HepG2 (cell line): ENCODE measurements around the gene NSMF. TPM values are rescaled to one million over a fixed set of nuclear protein-coding genes. Genes with fewer than 3 reads are reported as not detected.

Experiments used
- ARID2 ChIP-seq: sonication (generic); formaldehyde crosslinking; IDR thresholded peaks from 2 replicates; pipeline ENCODE4 v1.8.1; 2022; ENCODE audit warnings: mild to moderate bottlenecking, missing genetic modification reagents, borderline replicate concordance
- BORCS8-MEF2B ChIP-seq: sonication (generic); formaldehyde crosslinking; IDR thresholded peaks from 2 replicates; pipeline ENCODE4 v1.8.0; 2022; ENCODE audit warnings: mild to moderate bottlenecking, missing genetic modification reagents
- DPF2 ChIP-seq: sonication (generic); formaldehyde crosslinking; IDR thresholded peaks from 2 replicates; pipeline ENCODE4 v1.4.0; 2020; ENCODE audit warnings: mild to moderate bottlenecking, low read depth, missing genetic modification reagents, borderline replicate concordance
- FOSL2 ChIP-seq: sonication (generic); formaldehyde crosslinking; IDR thresholded peaks from 2 replicates; pipeline ENCODE4 v1.4.0; 2020; ENCODE audit warnings: missing genetic modification reagents
- GATAD2A ChIP-seq: IDR thresholded peaks from 2 replicates; pipeline ENCODE4 v1.6.1; 2016
- KDM6A ChIP-seq: IDR thresholded peaks from 2 replicates; pipeline ENCODE4 v1.6.1; 2016; ENCODE audit warnings: low read depth
- MED1 ChIP-seq: sonication (generic); formaldehyde crosslinking; IDR thresholded peaks from 2 replicates; pipeline ENCODE4 v1.4.0; 2020; ENCODE audit warnings: missing genetic modification reagents
- NCOA2 ChIP-seq: sonication (generic); formaldehyde crosslinking; IDR thresholded peaks from 2 replicates; pipeline ENCODE4 v1.8.0; 2022; ENCODE audit warnings: inconsistent platforms
- PLRG1 ChIP-seq: fragments of 450-650 bp; conservative IDR thresholded peaks from 2 replicates; pipeline ENCODE4 v1.6.1; 2016
- RARA ChIP-seq: IDR thresholded peaks from 2 replicates; pipeline ENCODE4 v1.6.1; 2016; ENCODE audit warnings: missing genetic modification reagents, missing compliant biosample characterization
- RFXANK ChIP-seq: IDR thresholded peaks from 2 replicates; pipeline ENCODE4 v1.6.1; 2016
- TP53 ChIP-seq: sonication (generic); formaldehyde crosslinking; conservative IDR thresholded peaks from 2 replicates; pipeline ENCODE4 v1.4.0; 2020; ENCODE audit warnings: missing genetic modification reagents
- XBP1 ChIP-seq: sonication (generic); formaldehyde crosslinking; IDR thresholded peaks from 2 replicates; pipeline ENCODE4 v1.5.0; 2020; ENCODE audit warnings: missing genetic modification reagents
- ZBTB42 ChIP-seq: sonication (generic); formaldehyde crosslinking; IDR thresholded peaks from 2 replicates; pipeline ENCODE4 v1.5.0; 2020; ENCODE audit warnings: mild to moderate bottlenecking, missing genetic modification reagents
- ZBTB7A ChIP-seq: sonication (generic); formaldehyde crosslinking; IDR thresholded peaks from 2 replicates; pipeline ENCODE4 v1.8.0; 2022; ENCODE audit warnings: mild to moderate bottlenecking, missing genetic modification reagents
- ZMYM3 ChIP-seq: sonication (generic); formaldehyde crosslinking; IDR thresholded peaks from 2 replicates; pipeline ENCODE4 v1.5.1; 2020; ENCODE audit warnings: mild to moderate bottlenecking, missing genetic modification reagents
- ZNF10 ChIP-seq: sonication (generic); formaldehyde crosslinking; IDR thresholded peaks from 2 replicates; pipeline ENCODE4 v1.4.0; 2020; ENCODE audit warnings: mild to moderate bottlenecking, low read depth, missing genetic modification reagents, borderline replicate concordance
- ZNF317 ChIP-seq: sonication (generic); formaldehyde crosslinking; IDR thresholded peaks from 2 replicates; pipeline ENCODE4 v1.5.0; 2020; ENCODE audit warnings: mild to moderate bottlenecking, missing genetic modification reagents
- ZNF331 ChIP-seq: sonication (generic); formaldehyde crosslinking; IDR thresholded peaks from 2 replicates; pipeline ENCODE4 v1.4.0; 2020; ENCODE audit warnings: missing genetic modification reagents
- ZNF34 ChIP-seq: sonication (generic); formaldehyde crosslinking; IDR thresholded peaks from 2 replicates; pipeline ENCODE4 v1.4.0; 2020; ENCODE audit warnings: mild to moderate bottlenecking, missing genetic modification reagents, borderline replicate concordance
- ZNF577 ChIP-seq: sonication (generic); formaldehyde crosslinking; IDR thresholded peaks from 2 replicates; pipeline ENCODE4 v1.4.0; 2020; ENCODE audit warnings: mild to moderate bottlenecking, low read depth, missing genetic modification reagents, borderline replicate concordance
- ZNF775 ChIP-seq: sonication (generic); formaldehyde crosslinking; IDR thresholded peaks from 2 replicates; pipeline ENCODE4 v1.4.0; 2020; ENCODE audit warnings: missing genetic modification reagents, mild to moderate bottlenecking, moderate library complexity, borderline replicate concordance
- ZNF782 ChIP-seq: sonication (generic); formaldehyde crosslinking; IDR thresholded peaks from 2 replicates; pipeline ENCODE4 v1.4.0; 2020; ENCODE audit warnings: missing genetic modification reagents, mild to moderate bottlenecking, borderline replicate concordance
- ZSCAN25 ChIP-seq: sonication (generic); formaldehyde crosslinking; IDR thresholded peaks from 2 replicates; pipeline ENCODE4 v1.8.0; 2022; ENCODE audit warnings: mild to moderate bottlenecking, missing genetic modification reagents
- ZSCAN30 ChIP-seq: sonication (generic); formaldehyde crosslinking; IDR thresholded peaks from 2 replicates; pipeline ENCODE4 v1.5.0; 2020; ENCODE audit warnings: mild to moderate bottlenecking, missing genetic modification reagents
- polyA plus RNA-seq, 8 experiments: library from polyadenylated mRNA; depleted of rRNA in 3 of 8; stranded (reverse) in 7 of 8; unstranded in 1 of 8; fragments of >200 nt; fragmentation: Illumina TruSeq in 4 of 8; extraction: Trizol in 4 of 8; gene quantifications; 2 replicates each; pipeline versions ENCODE4 v1.2.1 to v1.2.3, GENCODE V29; 2011 to 2016; ENCODE audit warnings: low read depth in 4 of 8, missing spikeins in 1 of 8, mixed read lengths in 1 of 8; ENCODE audit not compliant: insufficient read depth in 1 of 8
- total RNA-seq, 5 experiments: library from RNA; depleted of rRNA; stranded (reverse); fragments of >200 nt; fragmentation: Illumina TruSeq; extraction: Trizol; gene quantifications; 2 replicates each; pipeline ENCODE4 v1.2.3, GENCODE V29; 2016; ENCODE audit warnings: low read depth in 1 of 5
- TF ChIP-seq, protein P1 (sequence below): IDR thresholded peaks from 2 replicates; pipeline ENCODE4 v1.6.1; 2016; ENCODE audit warnings: low read depth, control low read depth
- TF ChIP-seq, protein P2 (sequence below): sonication (generic); formaldehyde crosslinking; IDR thresholded peaks from 2 replicates; pipeline ENCODE4 v1.5.1; 2020; ENCODE audit warnings: mild to moderate bottlenecking, missing genetic modification reagents
- TF ChIP-seq, protein P3 (sequence below): sonication (generic); formaldehyde crosslinking; IDR thresholded peaks from 2 replicates; pipeline ENCODE4 v1.4.0; 2020; ENCODE audit warnings: missing genetic modification reagents

The NSMF gene
- total and polyA plus RNA-seq, 2 of the 13 experiments (the other 11 are each of a cell fraction or from before 2014, with no cell fraction given): 44.3 to 183 TPM

DNA sequence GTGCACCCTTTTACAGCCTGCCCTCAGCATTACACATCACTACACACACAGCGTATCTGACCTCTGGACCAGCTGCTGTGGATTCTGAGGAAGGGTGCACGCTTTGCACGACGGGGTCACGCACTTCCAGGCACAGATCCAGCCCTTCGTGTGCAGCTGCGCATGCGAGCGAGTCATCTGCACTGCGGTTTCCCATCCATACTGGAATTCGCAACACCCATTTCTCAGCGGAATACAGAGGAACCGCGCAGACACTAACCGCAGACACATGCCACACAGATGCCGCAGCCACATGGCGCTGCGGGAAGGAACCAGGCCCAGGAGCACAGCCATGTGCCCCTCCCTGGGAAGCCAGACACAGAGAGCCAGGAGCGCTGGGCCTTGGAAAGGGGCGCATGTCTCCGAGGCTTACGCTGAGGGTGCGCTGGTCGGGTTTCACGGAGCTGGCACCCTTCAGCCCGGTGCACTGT, 47.6 kb upstream of the NSMF start (continued):
- 0 out of 2 replicates have a peak, but pooled peaks have one; percentile 26 for TF ChIP-seq ZNF782 (CRISPR knock-in tag)
- TF ChIP-seq ZBTB7A: no peak
- TF ChIP-seq ZMYM3 (CRISPR knock-in tag): peak; percentile 11; the same call in 1 of the 2 replicates
- TF ChIP-seq ZNF317 (CRISPR knock-in tag): no peak
- no peak for TF ChIP-seq DPF2
- no peak for TF ChIP-seq ZNF10 (CRISPR knock-in tag)
- peak; percentile 43; the same call in 1 of the 2 replicates for TF ChIP-seq GATAD2A (CRISPR knock-in tag)
- no peak for TF ChIP-seq XBP1
- no peak for TF ChIP-seq BORCS8-MEF2B (CRISPR knock-in tag)
- no peak for TF ChIP-seq KDM6A
- no peak for TF ChIP-seq ZNF331
- no peak for TF ChIP-seq ZBTB42 (CRISPR knock-in tag)
- TF ChIP-seq, protein P1, sequence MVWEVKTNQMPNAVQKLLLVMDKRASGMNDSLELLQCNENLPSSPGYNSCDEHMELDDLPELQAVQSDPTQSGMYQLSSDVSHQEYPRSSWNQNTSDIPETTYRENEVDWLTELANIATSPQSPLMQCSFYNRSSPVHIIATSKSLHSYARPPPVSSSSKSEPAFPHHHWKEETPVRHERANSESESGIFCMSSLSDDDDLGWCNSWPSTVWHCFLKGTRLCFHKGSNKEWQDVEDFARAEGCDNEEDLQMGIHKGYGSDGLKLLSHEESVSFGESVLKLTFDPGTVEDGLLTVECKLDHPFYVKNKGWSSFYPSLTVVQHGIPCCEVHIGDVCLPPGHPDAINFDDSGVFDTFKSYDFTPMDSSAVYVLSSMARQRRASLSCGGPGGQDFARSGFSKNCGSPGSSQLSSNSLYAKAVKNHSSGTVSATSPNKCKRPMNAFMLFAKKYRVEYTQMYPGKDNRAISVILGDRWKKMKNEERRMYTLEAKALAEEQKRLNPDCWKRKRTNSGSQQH (CRISPR knock-in tag): no peak
- TF ChIP-seq TP53 (CRISPR knock-in tag): no peak
- TF ChIP-seq RFXANK (CRISPR knock-in tag): no peak
- 0 out of 2 replicates have a peak, but pooled peaks have one; percentile 19 for TF ChIP-seq ZSCAN25
- TF ChIP-seq, protein P2, sequence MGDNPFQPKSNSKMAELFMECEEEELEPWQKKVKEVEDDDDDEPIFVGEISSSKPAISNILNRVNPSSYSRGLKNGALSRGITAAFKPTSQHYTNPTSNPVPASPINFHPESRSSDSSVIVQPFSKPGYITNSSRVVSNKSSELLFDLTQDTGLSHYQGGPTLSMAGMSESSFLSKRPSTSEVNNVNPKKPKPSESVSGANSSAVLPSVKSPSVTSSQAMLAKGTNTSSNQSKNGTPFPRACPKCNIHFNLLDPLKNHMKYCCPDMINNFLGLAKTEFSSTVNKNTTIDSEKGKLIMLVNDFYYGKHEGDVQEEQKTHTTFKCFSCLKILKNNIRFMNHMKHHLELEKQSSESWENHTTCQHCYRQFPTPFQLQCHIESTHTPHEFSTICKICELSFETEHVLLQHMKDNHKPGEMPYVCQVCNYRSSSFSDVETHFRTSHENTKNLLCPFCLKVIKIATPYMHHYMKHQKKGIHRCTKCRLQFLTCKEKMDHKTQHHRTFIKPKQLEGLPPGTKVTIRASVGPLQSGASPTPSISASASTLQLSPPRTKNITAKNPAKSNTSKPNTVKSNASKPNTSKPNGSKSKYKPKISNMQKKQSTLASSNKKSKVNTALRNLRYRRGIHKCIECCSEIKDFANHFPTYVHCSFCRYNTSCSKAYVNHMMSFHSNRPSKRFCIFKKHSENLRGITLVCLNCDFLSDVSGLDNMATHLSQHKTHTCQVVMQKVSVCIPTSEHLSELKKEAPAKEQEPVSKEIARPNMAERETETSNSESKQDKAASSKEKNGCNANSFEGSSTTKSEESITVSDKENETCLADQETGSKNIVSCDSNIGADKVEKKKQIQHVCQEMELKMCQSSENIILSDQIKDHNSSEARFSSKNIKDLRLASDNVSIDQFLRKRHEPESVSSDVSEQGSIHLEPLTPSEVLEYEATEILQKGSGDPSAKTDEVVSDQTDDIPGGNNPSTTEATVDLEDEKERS (CRISPR knock-in tag): no peak
- TF ChIP-seq MED1 (CRISPR knock-in tag): 0 out of 2 replicates have a peak, but pooled peaks have one; percentile 16
- TF ChIP-seq, protein P3, sequence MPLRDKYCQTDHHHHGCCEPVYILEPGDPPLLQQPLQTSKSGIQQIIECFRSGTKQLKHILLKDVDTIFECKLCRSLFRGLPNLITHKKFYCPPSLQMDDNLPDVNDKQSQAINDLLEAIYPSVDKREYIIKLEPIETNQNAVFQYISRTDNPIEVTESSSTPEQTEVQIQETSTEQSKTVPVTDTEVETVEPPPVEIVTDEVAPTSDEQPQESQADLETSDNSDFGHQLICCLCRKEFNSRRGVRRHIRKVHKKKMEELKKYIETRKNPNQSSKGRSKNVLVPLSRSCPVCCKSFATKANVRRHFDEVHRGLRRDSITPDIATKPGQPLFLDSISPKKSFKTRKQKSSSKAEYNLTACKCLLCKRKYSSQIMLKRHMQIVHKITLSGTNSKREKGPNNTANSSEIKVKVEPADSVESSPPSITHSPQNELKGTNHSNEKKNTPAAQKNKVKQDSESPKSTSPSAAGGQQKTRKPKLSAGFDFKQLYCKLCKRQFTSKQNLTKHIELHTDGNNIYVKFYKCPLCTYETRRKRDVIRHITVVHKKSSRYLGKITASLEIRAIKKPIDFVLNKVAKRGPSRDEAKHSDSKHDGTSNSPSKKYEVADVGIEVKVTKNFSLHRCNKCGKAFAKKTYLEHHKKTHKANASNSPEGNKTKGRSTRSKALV (CRISPR knock-in tag): no peak
- no peak for TF ChIP-seq ZNF34 (CRISPR knock-in tag)
- peak; percentile 42; the same call in 1 of the 2 replicates for TF ChIP-seq RARA (CRISPR knock-in tag)
- no peak for TF ChIP-seq ZSCAN30 (CRISPR knock-in tag)
- TF ChIP-seq ARID2: no peak
- TF ChIP-seq ZNF775: no peak
- TF ChIP-seq PLRG1: no peak
- no peak for TF ChIP-seq NCOA2 (CRISPR knock-in tag)
- no peak for TF ChIP-seq ZNF577 (CRISPR knock-in tag)
- 0 out of 2 replicates have a peak, but pooled peaks have one; percentile 26 for TF ChIP-seq FOSL2 (CRISPR knock-in tag)
